ENCODE results near the gene PKN3. TPM values are rescaled to one million over a fixed set of nuclear protein-coding genes. Genes with fewer than 3 reads are reported as not detected.
A peak's percentile ranks its signal among the peaks of the same experiment; 100 is the strongest.

Gene PKN3
- total RNA-seq, 4 donors from 2014 or later = 2.4 to 8.4 (median 4.1) TPM

DNA sequence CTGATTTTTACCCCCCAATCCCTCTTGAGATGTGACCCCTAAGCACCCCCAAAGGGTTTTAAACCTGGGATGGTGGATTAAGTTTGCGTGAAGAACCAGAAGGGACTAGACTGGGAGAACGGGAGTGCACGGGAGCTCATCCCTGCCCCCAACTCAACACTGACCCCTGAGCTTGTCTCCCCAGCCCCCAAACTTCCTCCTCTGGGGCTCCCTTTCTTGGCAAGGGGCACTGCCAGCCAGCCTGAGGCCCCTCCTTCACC is 18.3 kb upstream of the PKN3 start:
- DNase-seq (ENCODE audit: low spot score in 2 of 2) = no peak
- TF ChIP-seq POLR2A (IDR thresholded peaks at IDR 0.05) = no peak
- peak overlapping the region; percentile 53 for H3K4me3 ChIP-seq (ENCODE audit: low read depth, poor library complexity, severe bottlenecking)
- WGBS, 2 donors = 0 to 4% methylated on average over 3 of the region's 3 CpGs
- intact Hi-C loops (cut with DNase I; ENCODE audit: low total_unique reads) = no loop called here

DNA sequence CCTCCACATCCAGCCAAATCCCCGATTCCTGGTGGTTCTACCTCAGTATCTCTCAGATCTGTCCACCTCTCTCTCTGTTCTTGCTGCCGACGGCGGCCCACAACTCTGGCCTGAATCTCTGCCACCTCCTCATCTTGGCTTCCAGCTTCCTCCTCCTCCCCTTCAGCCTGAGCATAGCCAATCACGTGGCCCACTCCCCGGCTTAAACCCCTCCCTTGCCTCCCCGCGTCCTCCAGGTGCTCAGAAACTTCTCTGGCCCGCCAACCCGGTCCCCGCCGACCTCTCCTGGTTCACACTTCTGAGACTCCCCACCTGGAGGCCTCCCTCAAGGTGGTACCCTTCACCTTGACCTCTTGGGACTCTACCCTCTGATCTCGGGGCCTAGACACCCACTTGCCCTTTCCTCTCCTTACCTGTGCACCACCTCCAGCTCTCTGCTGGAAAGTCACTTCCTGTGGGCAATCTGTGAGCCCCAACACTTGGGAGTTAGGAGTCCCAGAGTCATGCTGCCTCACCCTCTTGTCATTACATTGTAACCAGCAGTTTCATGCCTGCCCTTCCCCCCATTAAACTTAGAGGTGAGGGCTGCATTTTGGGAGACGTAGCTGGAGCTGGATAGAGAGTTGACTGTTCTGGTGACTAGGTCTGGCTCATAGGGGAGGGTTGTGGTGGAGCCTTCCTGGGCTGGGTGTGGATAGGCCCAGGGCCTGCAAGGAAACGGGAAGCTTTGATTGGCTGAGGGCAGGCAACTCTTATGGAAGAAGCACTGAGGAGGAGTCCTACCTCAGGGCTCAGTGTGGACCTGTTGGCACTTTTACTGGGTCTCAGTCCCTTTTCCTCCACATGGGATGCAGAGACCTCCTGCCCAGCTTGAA is 17.7 kb upstream of the PKN3 start:
- H3K4me3 ChIP-seq (ENCODE audit: low read depth, poor library complexity, severe bottlenecking) = peak overlapping the region; percentile 53
- TF ChIP-seq, protein P1, sequence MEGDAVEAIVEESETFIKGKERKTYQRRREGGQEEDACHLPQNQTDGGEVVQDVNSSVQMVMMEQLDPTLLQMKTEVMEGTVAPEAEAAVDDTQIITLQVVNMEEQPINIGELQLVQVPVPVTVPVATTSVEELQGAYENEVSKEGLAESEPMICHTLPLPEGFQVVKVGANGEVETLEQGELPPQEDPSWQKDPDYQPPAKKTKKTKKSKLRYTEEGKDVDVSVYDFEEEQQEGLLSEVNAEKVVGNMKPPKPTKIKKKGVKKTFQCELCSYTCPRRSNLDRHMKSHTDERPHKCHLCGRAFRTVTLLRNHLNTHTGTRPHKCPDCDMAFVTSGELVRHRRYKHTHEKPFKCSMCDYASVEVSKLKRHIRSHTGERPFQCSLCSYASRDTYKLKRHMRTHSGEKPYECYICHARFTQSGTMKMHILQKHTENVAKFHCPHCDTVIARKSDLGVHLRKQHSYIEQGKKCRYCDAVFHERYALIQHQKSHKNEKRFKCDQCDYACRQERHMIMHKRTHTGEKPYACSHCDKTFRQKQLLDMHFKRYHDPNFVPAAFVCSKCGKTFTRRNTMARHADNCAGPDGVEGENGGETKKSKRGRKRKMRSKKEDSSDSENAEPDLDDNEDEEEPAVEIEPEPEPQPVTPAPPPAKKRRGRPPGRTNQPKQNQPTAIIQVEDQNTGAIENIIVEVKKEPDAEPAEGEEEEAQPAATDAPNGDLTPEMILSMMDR (IDR thresholded peaks at IDR 0.05) = no peak
- no peak for TF ChIP-seq POLR2A (IDR thresholded peaks at IDR 0.05)
- peak; percentile 84 to 96 for DNase-seq (ENCODE audit: low spot score in 2 of 2)
- WGBS, 2 donors = 3 to 9% methylated on average over 15 of the region's 15 CpGs
- intact Hi-C loops (cut with DNase I; ENCODE audit: low total_unique reads) = no loop called here

DNA sequence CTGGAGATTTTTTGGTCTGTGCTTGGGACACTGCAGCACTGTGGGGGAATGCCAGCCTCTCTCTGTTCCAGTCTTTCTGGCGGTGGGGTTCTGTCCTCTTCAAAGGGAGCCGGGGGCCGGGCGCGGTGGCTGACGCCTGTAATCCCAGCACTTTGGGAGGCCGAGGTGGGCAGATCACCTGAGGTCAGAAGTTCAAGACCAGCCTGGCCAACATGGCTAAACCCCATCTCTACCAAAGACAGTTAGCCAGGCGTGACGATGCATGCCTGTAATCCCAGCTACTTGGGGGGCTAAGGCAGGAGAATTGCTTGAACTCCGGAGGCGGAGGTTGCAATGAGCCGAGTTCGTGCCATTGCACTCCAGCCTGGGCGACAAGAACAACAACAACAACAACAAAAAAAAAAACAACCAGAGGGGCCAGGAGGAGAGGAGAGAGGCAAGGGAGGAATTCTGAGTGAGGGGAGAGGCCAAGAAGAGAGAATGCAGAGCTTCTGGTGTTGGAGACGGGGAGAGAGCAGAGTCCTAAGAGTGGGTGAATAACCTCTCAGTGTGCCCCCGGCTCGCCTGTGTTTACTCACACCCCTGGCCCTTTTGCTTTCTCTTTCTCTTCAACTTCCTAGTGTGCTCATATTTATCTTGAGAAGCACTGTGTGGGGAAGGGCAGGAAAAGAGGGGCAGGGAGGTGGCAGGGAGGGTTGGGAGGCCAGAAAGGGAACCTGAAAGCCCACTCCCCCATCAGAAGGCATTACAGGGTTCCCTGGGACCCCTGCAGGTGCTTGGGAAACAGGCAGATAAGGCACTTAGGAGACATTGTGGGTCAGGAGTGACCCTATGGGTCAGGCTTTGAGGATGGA is 16.4 kb upstream of the PKN3 start:
- no peak overlapping the region for H3K4me3 ChIP-seq (ENCODE audit: low read depth, poor library complexity, severe bottlenecking)
- DNase-seq (ENCODE audit: low spot score in 2 of 2) = no peak
- intact Hi-C loops (cut with DNase I; ENCODE audit: low total_unique reads) = no loop called here
- no peak for TF ChIP-seq POLR2A (IDR thresholded peaks at IDR 0.05)
- TF ChIP-seq, protein P1 (IDR thresholded peaks at IDR 0.05) = no peak
- WGBS, 2 donors = 78% methylated on average over 17 of the region's 17 CpGs

DNA sequence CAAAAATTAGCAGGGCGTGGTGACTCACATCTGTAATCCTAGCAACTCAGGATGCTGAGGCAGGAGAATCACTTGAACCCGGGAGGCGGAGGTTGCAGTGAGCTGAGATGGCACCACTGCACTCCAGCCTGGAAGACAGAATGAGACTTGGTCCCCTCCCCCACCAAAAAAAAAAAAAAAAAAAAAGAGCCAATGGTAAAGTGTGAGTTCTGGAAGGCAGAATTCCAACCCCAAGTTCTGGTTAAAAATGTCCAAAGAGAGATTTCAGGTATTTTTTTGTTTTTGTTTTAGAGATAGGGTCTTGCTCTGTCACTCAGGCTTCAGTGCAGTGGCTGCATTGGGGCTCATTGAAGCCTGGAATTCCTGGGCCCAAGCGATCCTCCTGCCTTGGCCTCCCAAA is 14.8 kb upstream of the PKN3 start:
- intact Hi-C loops (cut with DNase I; ENCODE audit: low total_unique reads) = no loop called here
- TF ChIP-seq POLR2A (IDR thresholded peaks at IDR 0.05) = no peak
- TF ChIP-seq, protein P1 (IDR thresholded peaks at IDR 0.05) = no peak
- no peak overlapping the region for H3K4me3 ChIP-seq (ENCODE audit: low read depth, poor library complexity, severe bottlenecking)
- 91 to 93% methylated on average over 4 of the region's 4 CpGs for WGBS, 2 donors
- DNase-seq (ENCODE audit: low spot score in 2 of 2) = no peak

DNA sequence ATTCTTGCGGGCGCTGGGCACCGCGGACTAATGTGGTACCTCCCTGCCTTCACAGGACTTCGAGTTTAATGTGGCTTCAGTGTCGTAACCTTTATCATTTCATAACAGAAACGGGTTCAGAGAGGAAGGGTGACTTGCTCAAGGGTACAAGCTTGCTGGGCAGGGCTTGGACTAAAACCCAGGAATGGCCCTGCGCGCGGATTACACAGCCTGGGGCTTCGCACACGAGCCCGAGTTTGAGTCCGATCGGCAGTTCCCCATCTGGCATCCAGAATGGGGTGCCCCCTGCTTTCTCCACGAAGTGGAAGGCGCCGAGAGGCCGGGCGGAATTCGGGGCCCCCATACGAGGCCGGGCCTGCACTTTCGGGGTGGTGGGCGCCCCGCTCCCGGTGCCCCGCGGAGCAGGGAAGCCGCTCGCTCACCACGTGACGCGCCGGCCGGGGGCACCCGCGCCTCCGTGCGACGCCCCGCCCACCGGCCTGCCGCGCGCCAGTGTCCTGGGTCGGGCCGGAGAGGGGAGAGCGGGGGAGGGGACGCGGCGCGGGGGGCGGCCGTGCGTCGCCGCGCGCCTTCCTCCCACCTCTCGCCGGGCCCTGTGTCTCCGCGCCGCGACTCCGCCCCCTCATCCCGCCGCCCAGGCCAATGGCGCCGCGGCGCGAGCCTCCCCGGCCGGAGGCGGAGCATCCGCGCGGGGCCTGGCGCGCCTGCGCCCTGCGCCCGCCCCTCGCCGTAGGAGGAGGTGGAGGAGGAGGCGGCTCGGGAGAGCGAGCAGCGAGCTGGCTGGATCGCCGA is 13.6 kb upstream of the PKN3 start, which contains the start of gene SET:
TSS of gene SET (plus strand) at position 722 of the 792 bp plus-strand sequence. CDS start 361 bp downstream, outside the sequence.
- intact Hi-C loops (cut with DNase I; ENCODE audit: low total_unique reads) = no loop called here
- 1 to 2% methylated on average over 48 to 78 of the region's 93 CpGs for whole genome bisulfite sequencing, 2 donors
- TF ChIP-seq, protein P1 (IDR thresholded peaks at IDR 0.05) = no peak
- TF ChIP-seq POLR2A (IDR thresholded peaks at IDR 0.05) = peak in 1 of 2 donors; percentile 71
- peak within 1 kb of the TSS; percentile 70 for H3K4me3 ChIP-seq (ENCODE audit: low read depth, poor library complexity, severe bottlenecking)
- DNase-seq (ENCODE audit: low spot score in 2 of 2) = peak; percentile 86 to 98

All from lower leg skin (tissue), 4 donors.